HEK293T (cell line): ENCODE data around the gene NRG2.

ENCODE experiments used
- ARNT ChIP-seq: fragments of 450-650 bp; IDR thresholded peaks from 2 replicates; pipeline ENCODE4 v1.6.1; 2017; ENCODE audit warnings: mild to moderate bottlenecking
- BHLHE40 ChIP-seq: fragments of 450-650 bp; IDR thresholded peaks from 2 replicates; pipeline ENCODE4 v1.6.1; 2016; ENCODE audit warnings: mild to moderate bottlenecking, moderate library complexity, borderline replicate concordance
- CTBP1 ChIP-seq: fragments of 450-650 bp; IDR thresholded peaks from 2 replicates; pipeline ENCODE4 v1.6.1; 2016; ENCODE audit warnings: borderline replicate concordance
- ELF4 ChIP-seq: fragments of 450-650 bp; IDR thresholded peaks from 2 replicates; pipeline ENCODE4 v1.6.1; 2017; ENCODE audit warnings: antibody characterized with exemption
- FOXA1 ChIP-seq: fragments of 450-650 bp; IDR thresholded peaks from 2 replicates; pipeline ENCODE4 v1.6.1; 2016; ENCODE audit warnings: mild to moderate bottlenecking
- FOXK2 ChIP-seq: fragments of 450-650 bp; IDR thresholded peaks from 2 replicates; pipeline ENCODE4 v1.6.1; 2016; ENCODE audit warnings: mild to moderate bottlenecking
- HDGF ChIP-seq: fragments of 450-650 bp; IDR thresholded peaks from 2 replicates; pipeline ENCODE4 v1.6.1; 2017; ENCODE audit warnings: antibody characterized with exemption, borderline replicate concordance
- LEF1 ChIP-seq: fragments of 450-650 bp; IDR thresholded peaks from 2 replicates; pipeline ENCODE4 v1.6.1; 2017; ENCODE audit warnings: mild to moderate bottlenecking, borderline replicate concordance
- NFRKB ChIP-seq: fragments of 450-650 bp; IDR thresholded peaks from 2 replicates; pipeline ENCODE4 v1.6.1; 2016; ENCODE audit warnings: mild to moderate bottlenecking, moderate library complexity
- PKNOX1 ChIP-seq: fragments of 450-650 bp; IDR thresholded peaks from 2 replicates; pipeline ENCODE4 v1.6.1; 2016
- SP1 ChIP-seq: fragments of 450-650 bp; IDR thresholded peaks from 2 replicates; pipeline ENCODE4 v1.6.1; 2017
- SUZ12 ChIP-seq: fragments of 450-650 bp; IDR thresholded peaks from 2 replicates; pipeline ENCODE4 v1.6.1; 2016; ENCODE audit warnings: mild to moderate bottlenecking
- TARDBP ChIP-seq: fragments of 450-650 bp; IDR thresholded peaks from 2 replicates; pipeline ENCODE4 v1.6.1; 2016

- TF ChIP-seq PKNOX1 (no peak), BHLHE40 (no peak), SUZ12 (no peak), FOXK2 (no peak), FOXA1 (no peak), TARDBP (no peak), LEF1 (no peak), ARNT (no peak), ELF4 (no peak), SP1 (no peak), NFRKB (no peak), CTBP1 (no peak), HDGF (no peak)
These were observed 33.0 kb upstream of the NRG2 start for GRCh38 chr5:140076142-140076541.
